Tibial nerve (tissue), 4 donors: ENCODE results near the gene LRRC4C. TPM values are rescaled to one million over a fixed set of nuclear protein-coding genes. Genes with fewer than 3 reads are reported as not detected.

Source experiments
- DNase-seq, 2 donors: peaks; one replicate each; pipeline ENCODE4 v3.0.0-alpha.2; 2019; ENCODE audit warnings: low spot score in 2 of 2
- H3K27ac ChIP-seq, 4 donors: fragments of 200-600 bp; sonication (generic) in 3 of 4; one replicate each; pipeline ENCODE4 v1.5.1; 2017 to 2019; ENCODE audit warnings: mild to moderate bottlenecking in 1 of 4
- H3K27me3 ChIP-seq, 2 donors: fragments of 200-600 bp; sonication (generic) in 1 of 2; one replicate each; pipeline versions ENCODE4 v1.5.1 to v1.6.0; 2017 to 2019
- H3K36me3 ChIP-seq, 3 donors: fragments of 200-600 bp; sonication (generic); one replicate each; pipeline ENCODE4 v1.5.1; 2018 to 2019
- H3K4me1 ChIP-seq, 4 donors: fragments of 200-600 bp; sonication (generic) in 3 of 4; one replicate each; pipeline ENCODE4 v1.5.1; 2017 to 2019
- H3K4me3 ChIP-seq, 4 donors: fragments of 200-600 bp; sonication (generic) in 3 of 4; one replicate each; pipeline ENCODE4 v1.5.1; 2017 to 2019; ENCODE audit warnings: mild to moderate bottlenecking in 1 of 4, moderate library complexity in 1 of 4
- H3K9me3 ChIP-seq, 4 donors: fragments of 200-600 bp; sonication (generic) in 3 of 4; one replicate each; pipeline ENCODE4 v1.5.1; 2017 to 2019
- EP300 ChIP-seq, 2 donors: sonication (generic); formaldehyde crosslinking; IDR thresholded peaks; one replicate each; pipeline ENCODE4 v1.6.1; 2017; ENCODE audit warnings: antibody characterized with exemption in 2 of 2, mild to moderate bottlenecking in 1 of 2
- POLR2A ChIP-seq, 2 donors: fragments of 450-650 bp; IDR thresholded peaks; one replicate each; pipeline ENCODE4 v1.6.1; 2017; ENCODE audit warnings: antibody characterized with exemption in 2 of 2, mild to moderate bottlenecking in 2 of 2, moderate library complexity in 2 of 2
- WGBS, 2 donors: methylation state at CpG; one replicate each; pipeline ENCODE4 v1.1.5; 2018; 5-methylcytosine and 5-hydroxymethylcytosine counted together
- total RNA-seq, 4 donors: library from RNA; depleted of rRNA; stranded (reverse); fragments of >200 nt; gene quantifications; one replicate each; pipeline ENCODE4 v1.1.0, GENCODE V29; 2016
- TF ChIP-seq, protein P1 (sequence below), 5 experiments: fragments of 200-600 bp in 3 of 5; fragments of 450-650 bp in 2 of 5; sonication (generic) in 3 of 5; IDR thresholded peaks; one replicate each; pipeline ENCODE4 v1.5.1; 2016 to 2019; ENCODE audit warnings: antibody characterized with exemption in 5 of 5, mild to moderate bottlenecking in 3 of 5, moderate library complexity in 2 of 5

The LRRC4C gene
- total RNA-seq, 4 donors from 2014 or later = 7.1 to 15.7 (median 8.4) TPM

GRCh38 chr11:41102471-41102870, 357.0 kb downstream of the LRRC4C start:
- H3K36me3 ChIP-seq = no peaks in the 10 kb centered on the region
- no peaks in the 10 kb centered on the region for H3K9me3 ChIP-seq
- H3K4me3 ChIP-seq = no peak overlapping the region
- no peak for DNase-seq
- H3K4me1 ChIP-seq = no peaks in the 10 kb centered on the region
- TF ChIP-seq EP300 (IDR thresholded peaks at IDR 0.05) (no peak), POLR2A (IDR thresholded peaks at IDR 0.05) (no peak)
- TF ChIP-seq, protein P1, sequence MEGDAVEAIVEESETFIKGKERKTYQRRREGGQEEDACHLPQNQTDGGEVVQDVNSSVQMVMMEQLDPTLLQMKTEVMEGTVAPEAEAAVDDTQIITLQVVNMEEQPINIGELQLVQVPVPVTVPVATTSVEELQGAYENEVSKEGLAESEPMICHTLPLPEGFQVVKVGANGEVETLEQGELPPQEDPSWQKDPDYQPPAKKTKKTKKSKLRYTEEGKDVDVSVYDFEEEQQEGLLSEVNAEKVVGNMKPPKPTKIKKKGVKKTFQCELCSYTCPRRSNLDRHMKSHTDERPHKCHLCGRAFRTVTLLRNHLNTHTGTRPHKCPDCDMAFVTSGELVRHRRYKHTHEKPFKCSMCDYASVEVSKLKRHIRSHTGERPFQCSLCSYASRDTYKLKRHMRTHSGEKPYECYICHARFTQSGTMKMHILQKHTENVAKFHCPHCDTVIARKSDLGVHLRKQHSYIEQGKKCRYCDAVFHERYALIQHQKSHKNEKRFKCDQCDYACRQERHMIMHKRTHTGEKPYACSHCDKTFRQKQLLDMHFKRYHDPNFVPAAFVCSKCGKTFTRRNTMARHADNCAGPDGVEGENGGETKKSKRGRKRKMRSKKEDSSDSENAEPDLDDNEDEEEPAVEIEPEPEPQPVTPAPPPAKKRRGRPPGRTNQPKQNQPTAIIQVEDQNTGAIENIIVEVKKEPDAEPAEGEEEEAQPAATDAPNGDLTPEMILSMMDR (IDR thresholded peaks at IDR 0.05) = no peak
- H3K27me3 ChIP-seq = no peaks in the 10 kb centered on the region
- WGBS, 2 donors = 83 to 86% methylated on average over 4 of the region's 4 CpGs
- H3K27ac ChIP-seq = no peak overlapping the region

DNA sequence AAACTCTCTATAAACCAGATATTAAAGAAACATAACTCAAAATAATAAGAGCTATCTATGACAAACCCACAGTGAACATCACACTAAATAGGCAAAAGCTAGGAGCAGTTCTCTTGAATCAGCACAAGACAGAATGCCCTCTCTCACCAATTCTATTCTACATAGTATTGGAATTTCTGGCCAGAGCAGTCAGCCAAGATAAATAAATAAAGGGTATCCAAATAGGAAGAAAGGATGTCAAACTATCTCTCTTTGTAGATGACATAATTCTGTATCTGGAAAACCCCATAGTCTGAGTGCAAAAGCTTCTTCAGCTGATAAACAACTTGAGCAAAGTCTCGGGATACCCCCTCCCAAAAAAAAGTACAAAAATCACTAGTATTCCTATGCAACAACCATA, 359.8 kb downstream of the LRRC4C start:
- H3K27ac ChIP-seq = no peak overlapping the region
- no peaks in the 10 kb centered on the region for H3K4me1 ChIP-seq
- DNase-seq = no peak
- TF ChIP-seq POLR2A (IDR thresholded peaks at IDR 0.05) (no peak), EP300 (IDR thresholded peaks at IDR 0.05) (no peak)
- TF ChIP-seq, protein P1 (IDR thresholded peaks at IDR 0.05) = no peak
- H3K4me3 ChIP-seq = no peak overlapping the region
- no peaks in the 10 kb centered on the region for H3K36me3 ChIP-seq
- no peaks in the 10 kb centered on the region for H3K27me3 ChIP-seq
- WGBS, 2 donors = 52 to 72% methylated on average over 1 of the region's 1 CpG
- no peaks in the 10 kb centered on the region for H3K9me3 ChIP-seq

- H3K9me3 ChIP-seq = no peaks in the 10 kb centered on the region
- WGBS, 2 donors = 47 to 61% methylated on average over 1 of the region's 1 CpG
- TF ChIP-seq EP300 (IDR thresholded peaks at IDR 0.05) = no peak
- TF ChIP-seq, protein P1 (IDR thresholded peaks at IDR 0.05) = no peak
- no peak for TF ChIP-seq POLR2A (IDR thresholded peaks at IDR 0.05)
These were observed 374.3 kb downstream of the LRRC4C start for GRCh38 chr11:41085123-41085522.

GRCh38 chr11:41081756-41082285, 377.6 kb downstream of the LRRC4C start:
- TF ChIP-seq POLR2A (IDR thresholded peaks at IDR 0.05) = no peak
- TF ChIP-seq EP300 (IDR thresholded peaks at IDR 0.05) = no peak
- TF ChIP-seq, protein P1 (IDR thresholded peaks at IDR 0.05) = no peak
- no peak for DNase-seq
- 80 to 84% methylated on average over 8 of the region's 8 CpGs for WGBS, 2 donors

More at GRCh38 chr11:41085123-41085522, 374.3 kb downstream of the LRRC4C start:
- Histone ChIP-seq H3K27me3 (no peaks in the 10 kb centered on the region), H3K4me3 (no peak overlapping the region), H3K4me1 (no peaks in the 10 kb centered on the region), H3K36me3 (no peaks in the 10 kb centered on the region), H3K27ac (no peak overlapping the region)
- DNase-seq = no peak

DNA sequence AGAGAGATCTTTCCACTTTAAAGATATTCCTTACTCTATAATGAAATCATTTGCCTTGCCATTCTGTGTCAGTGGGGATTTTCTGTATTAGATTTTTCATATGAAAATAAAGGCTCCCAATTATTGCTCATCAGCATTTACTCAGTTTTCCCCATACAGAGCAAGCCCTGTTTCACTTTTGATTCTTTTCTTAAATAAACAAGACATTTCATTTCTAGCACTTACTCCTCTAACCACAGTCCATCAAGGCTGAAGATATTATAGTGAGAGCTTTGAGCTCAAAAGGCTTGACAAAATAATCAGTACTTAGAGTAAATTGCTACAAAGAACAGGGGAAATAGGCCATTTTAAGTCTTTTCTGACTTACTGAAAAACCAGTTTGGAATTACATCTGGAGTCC, 385.1 kb downstream of the LRRC4C start:
- Histone ChIP-seq H3K27ac (no peak overlapping the region), H3K9me3 (peaks cover 0 to 9% (median 0%) of the 10 kb centered on the region in 4 donors), H3K4me3 (no peak overlapping the region), H3K4me1 (no peaks in the 10 kb centered on the region), H3K27me3 (no peaks in the 10 kb centered on the region), H3K36me3 (no peaks in the 10 kb centered on the region)
- no peak for DNase-seq
- TF ChIP-seq POLR2A (IDR thresholded peaks at IDR 0.05) (no peak), EP300 (IDR thresholded peaks at IDR 0.05) (no peak)
- TF ChIP-seq, protein P1 (IDR thresholded peaks at IDR 0.05) = no peak

More at GRCh38 chr11:41081756-41082285, 377.6 kb downstream of the LRRC4C start:
- H3K9me3 ChIP-seq = no peaks in the 10 kb centered on the region
- no peaks in the 10 kb centered on the region for H3K27me3 ChIP-seq
- H3K4me3 ChIP-seq = no peak overlapping the region
- no peak overlapping the region for H3K27ac ChIP-seq
- no peaks in the 10 kb centered on the region for H3K4me1 ChIP-seq
- H3K36me3 ChIP-seq = no peaks in the 10 kb centered on the region
